PC-3 (cell line): ENCODE data around the gene OR5L1. TPM values are rescaled to one million over a fixed set of nuclear protein-coding genes. Genes with fewer than 3 reads are reported as not detected.

Source experiments
- ATAC-seq: fragments of 200-7000 bp; cut with Tn5 transposase; 2 replicates; pipeline ENCODE4 v1.9.1; 2020; ENCODE audit warnings: mild to moderate bottlenecking, moderate library complexity
- BruUV-seq: library from RNA; stranded (reverse); fragments of 400-500 nt; replicated peaks from 2 replicates; lab custom pipeline; 2021; lab: Mats Ljungman, UMichigan
- CTCF ChIA-PET: fragments of 300-600 bp; sonication (Branson Sonifier 250); formaldehyde crosslinking; loops from one replicate; lab custom pipeline; 2022; ENCODE audit warnings: antibody characterized with exemption; lab: Charles Lee
- POLR2A ChIA-PET: fragments of 300-600 bp; sonication (Branson Sonifier 250); formaldehyde crosslinking; loops from one replicate; lab custom pipeline; 2022; ENCODE audit warnings: antibody characterized with exemption; ENCODE audit not compliant: unreplicated experiment; lab: Charles Lee
- DNase-seq: peaks from one replicate; pipeline ENCODE4 v3.0.0-alpha.2; 2015
- H2AFZ ChIP-seq: fragments of 300-600 bp; sonication (generic); 2 replicates; pipeline ENCODE4 v1.6.0; 2016; ENCODE audit warnings: antibody characterized with exemption, low read length
- H3F3A ChIP-seq: fragments of 300-600 bp; sonication (generic); one replicate; pipeline ENCODE4 v1.6.0; 2017; ENCODE audit warnings: antibody characterized with exemption, low read length, control low read depth, mild to moderate bottlenecking; ENCODE audit not compliant: unreplicated experiment
- H3K27ac ChIP-seq: fragments of 300-600 bp; sonication (generic); 2 replicates; pipeline ENCODE4 v1.5.1; 2016; ENCODE audit warnings: mild to moderate bottlenecking, low read length
- H3K27me3 ChIP-seq: fragments of 300-600 bp; sonication (generic); 2 replicates; pipeline ENCODE4 v1.6.1; 2016; ENCODE audit warnings: low read length, mixed read lengths
- H3K36me3 ChIP-seq: fragments of 300-600 bp; sonication (generic); 2 replicates; pipeline ENCODE4 v1.6.1; 2016; ENCODE audit warnings: low read depth, mixed run types, low read length, mixed read lengths
- H3K4me1 ChIP-seq: fragments of 300-600 bp; sonication (generic); 2 replicates; pipeline ENCODE4 v1.5.1; 2016; ENCODE audit warnings: low read length; ENCODE audit not compliant: insufficient read depth
- H3K4me2 ChIP-seq: fragments of 300-600 bp; sonication (generic); 2 replicates; pipeline ENCODE4 v1.6.0; 2016; ENCODE audit warnings: low read length
- H3K4me3 ChIP-seq: fragments of 300-600 bp; sonication (generic); 2 replicates; pipeline ENCODE4 v1.5.1; 2016; ENCODE audit warnings: mild to moderate bottlenecking, low read length, mixed read lengths
- H3K79me2 ChIP-seq: fragments of 300-600 bp; sonication (generic); 2 replicates; pipeline ENCODE4 v1.6.1; 2017; ENCODE audit warnings: low read length, mixed read lengths
- H3K9ac ChIP-seq: fragments of 300-600 bp; sonication (generic); 2 replicates; pipeline ENCODE4 v1.6.0; 2016; ENCODE audit warnings: mild to moderate bottlenecking, low read length
- H3K9me2 ChIP-seq: fragments of 300-600 bp; sonication (generic); replicated peaks from 2 replicates; pipeline ENCODE4 v1.6.1; 2016; ENCODE audit warnings: mixed run types, low read length, mixed read lengths
- H3K9me3 ChIP-seq: fragments of 300-600 bp; sonication (generic); 2 replicates; pipeline ENCODE4 v1.6.1; 2016; ENCODE audit warnings: low read length, mixed read lengths
- H4K20me1 ChIP-seq: fragments of 300-600 bp; sonication (generic); 2 replicates; pipeline ENCODE4 v1.6.1; 2016; ENCODE audit warnings: low read length, mixed read lengths
- EZH2 ChIP-seq: fragments of 300-600 bp; sonication (generic); IDR thresholded peaks from one replicate; pipeline ENCODE4 v1.6.1; 2017; ENCODE audit warnings: antibody characterized with exemption, mild to moderate bottlenecking, low read length; ENCODE audit not compliant: unreplicated experiment
- EZH2phosphoT487 ChIP-seq: fragments of 300-600 bp; sonication (generic); IDR thresholded peaks from 2 replicates; pipeline ENCODE4 v1.6.1; 2018; ENCODE audit warnings: mild to moderate bottlenecking, antibody characterized with exemption, low read length, borderline replicate concordance
- intact Hi-C: fragments of 100-400 bp; cut with micrococcal nuclease; formaldehyde crosslinking; loops from 2 replicates; pipeline ENCODE4 v1.9.0; 2023
- total RNA-seq: library from RNA; depleted of rRNA; stranded (reverse); fragments of >200 nt; gene quantifications from 2 replicates; pipeline ENCODE4 v1.2.3, GENCODE V29; 2014
- TF ChIP-seq, protein P1 (sequence below): fragments of 300-600 bp; sonication (generic); conservative IDR thresholded peaks from 2 replicates; pipeline ENCODE4 v1.5.1; 2017; ENCODE audit warnings: antibody characterized with exemption, low read depth, mild to moderate bottlenecking, low read length

The OR5L1 gene
- total RNA-seq, 1 experiment from 2014 or later: not detected

GRCh38 chr11:55838452-55838851 is 27.3 kb downstream of the OR5L1 start, which contains the start of gene OR5D16:
Gene OR5D16, plus strand, starts transcription at chr11:55838752. Its CDS starts 0 bp downstream, at chr11:55838752.
- TF ChIP-seq, protein P1, sequence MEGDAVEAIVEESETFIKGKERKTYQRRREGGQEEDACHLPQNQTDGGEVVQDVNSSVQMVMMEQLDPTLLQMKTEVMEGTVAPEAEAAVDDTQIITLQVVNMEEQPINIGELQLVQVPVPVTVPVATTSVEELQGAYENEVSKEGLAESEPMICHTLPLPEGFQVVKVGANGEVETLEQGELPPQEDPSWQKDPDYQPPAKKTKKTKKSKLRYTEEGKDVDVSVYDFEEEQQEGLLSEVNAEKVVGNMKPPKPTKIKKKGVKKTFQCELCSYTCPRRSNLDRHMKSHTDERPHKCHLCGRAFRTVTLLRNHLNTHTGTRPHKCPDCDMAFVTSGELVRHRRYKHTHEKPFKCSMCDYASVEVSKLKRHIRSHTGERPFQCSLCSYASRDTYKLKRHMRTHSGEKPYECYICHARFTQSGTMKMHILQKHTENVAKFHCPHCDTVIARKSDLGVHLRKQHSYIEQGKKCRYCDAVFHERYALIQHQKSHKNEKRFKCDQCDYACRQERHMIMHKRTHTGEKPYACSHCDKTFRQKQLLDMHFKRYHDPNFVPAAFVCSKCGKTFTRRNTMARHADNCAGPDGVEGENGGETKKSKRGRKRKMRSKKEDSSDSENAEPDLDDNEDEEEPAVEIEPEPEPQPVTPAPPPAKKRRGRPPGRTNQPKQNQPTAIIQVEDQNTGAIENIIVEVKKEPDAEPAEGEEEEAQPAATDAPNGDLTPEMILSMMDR: no peak
- no peak for TF ChIP-seq EZH2
- TF ChIP-seq EZH2phosphoT487: no peak
- H3K27ac ChIP-seq: no peak within 1 kb of the TSS
- peaks cover 14% of the 10 kb centered on the region; the same call in 1 of the 2 replicates for H3K9me3 ChIP-seq
- H3K9ac ChIP-seq: no peak within 1 kb of the TSS
- intact Hi-C loops: no loop called here
- no peaks in the 10 kb centered on the region for H3K27me3 ChIP-seq
- no peaks in the 10 kb centered on the region for H3K36me3 ChIP-seq
- H3K4me2 ChIP-seq: no peak within 1 kb of the TSS
- no TSS peak for BruUV-seq
- no peaks in the 10 kb centered on the region for H4K20me1 ChIP-seq
- DNase-seq (no peak), ATAC-seq (no peak)
- H3K79me2 ChIP-seq: no peaks in the 10 kb centered on the region
- H3K4me3 ChIP-seq: no peak within 1 kb of the TSS
- H3K9me2 ChIP-seq: no peaks in the 10 kb centered on the region
- H3K4me1 ChIP-seq: no peaks in the 10 kb centered on the region
- ChIA-PET POLR2A (no interaction called here), CTCF (no interaction called here)
- no peak within 1 kb of the TSS for H2AFZ ChIP-seq
- H3F3A ChIP-seq: no peaks in the 10 kb centered on the region

GRCh38 chr11:55847453-55847852 is 36.3 kb downstream of the OR5L1 start:
- Histone ChIP-seq H4K20me1 (no peaks in the 10 kb centered on the region), H3K4me1 (no peaks in the 10 kb centered on the region), H3K9ac (no peak overlapping the region), H3K27ac (no peak overlapping the region), H2AFZ (no peak overlapping the region), H3K9me3 (0 out of 2 replicates have a peak, but pooled peaks cover 3% of the 10 kb centered on the region), H3K27me3 (no peaks in the 10 kb centered on the region), H3K4me3 (no peak overlapping the region), H3K79me2 (no peaks in the 10 kb centered on the region), H3K36me3 (no peaks in the 10 kb centered on the region), H3K9me2 (no peaks in the 10 kb centered on the region; the same call in 1 of the 2 replicates), H3K4me2 (no peak overlapping the region), H3F3A (no peaks in the 10 kb centered on the region)
- no TSS peak for BruUV-seq
- TF ChIP-seq EZH2 (no peak), EZH2phosphoT487 (no peak)
- TF ChIP-seq, protein P1: no peak
- POLR2A ChIA-PET: no interaction called here
- DNase-seq (no peak), ATAC-seq (no peak)
- CTCF ChIA-PET: no interaction called here
- intact Hi-C loops: no loop called here

GRCh38 chr11:55849037-55849436 is 37.9 kb downstream of the OR5L1 start:
- Histone ChIP-seq H3K9me3 (0 out of 2 replicates have a peak, but pooled peaks cover 3% of the 10 kb centered on the region), H3K4me3 (no peak overlapping the region), H3K9ac (no peak overlapping the region), H3F3A (no peaks in the 10 kb centered on the region), H3K9me2 (no peaks in the 10 kb centered on the region; the same call in 1 of the 2 replicates), H4K20me1 (no peaks in the 10 kb centered on the region), H3K27ac (no peak overlapping the region), H3K4me2 (no peak overlapping the region), H3K27me3 (no peaks in the 10 kb centered on the region), H3K36me3 (no peaks in the 10 kb centered on the region), H3K79me2 (no peaks in the 10 kb centered on the region), H2AFZ (no peak overlapping the region), H3K4me1 (no peaks in the 10 kb centered on the region)
- no TSS peak for BruUV-seq
- no peak for TF ChIP-seq EZH2phosphoT487
- no peak for TF ChIP-seq EZH2
- TF ChIP-seq, protein P1: no peak
- no peak for ATAC-seq
- ChIA-PET CTCF (no interaction called here), POLR2A (no interaction called here)
- intact Hi-C loops: no loop called here
- DNase-seq: no peak
